ENCODE data around the gene NDUFS7. TPM values are rescaled to one million over a fixed set of nuclear protein-coding genes. Genes with fewer than 3 reads are reported as not detected.

The NDUFS7 gene
- total RNA-seq, 1 donor = 46.0 TPM

- Histone ChIP-seq H3K9me3 (ENCODE audit: low read depth, low read length) (no peaks in the 10 kb centered on the region), H3K79me2 (ENCODE audit: insufficient read depth, low read length) (peaks cover 58% of the 10 kb centered on the region), H3K4me1 (ENCODE audit: insufficient read depth, low read length) (peaks cover 38% of the 10 kb centered on the region), H3K36me3 (ENCODE audit: insufficient read depth, low read length) (peaks cover 7% of the 10 kb centered on the region), H3K27ac (ENCODE audit: low read depth, low read length) (peak overlapping the region; percentile 78), H2AFZ (ENCODE audit: low read length) (no peak overlapping the region), H3K4me3 (ENCODE audit: insufficient read depth, low read length) (peak overlapping the region; percentile 85), H4K20me1 (ENCODE audit: insufficient read depth, low read length) (peaks cover 51% of the 10 kb centered on the region), H3K27me3 (ENCODE audit: insufficient read depth, low read length) (no peaks in the 10 kb centered on the region), H3K4me2 (ENCODE audit: insufficient read depth, low read length) (peak overlapping the region; percentile 97)
- DNase-seq (ENCODE audit: insufficient read length, low spot score, missing footprints) = peak; percentile 93
- TF ChIP-seq, protein P1, sequence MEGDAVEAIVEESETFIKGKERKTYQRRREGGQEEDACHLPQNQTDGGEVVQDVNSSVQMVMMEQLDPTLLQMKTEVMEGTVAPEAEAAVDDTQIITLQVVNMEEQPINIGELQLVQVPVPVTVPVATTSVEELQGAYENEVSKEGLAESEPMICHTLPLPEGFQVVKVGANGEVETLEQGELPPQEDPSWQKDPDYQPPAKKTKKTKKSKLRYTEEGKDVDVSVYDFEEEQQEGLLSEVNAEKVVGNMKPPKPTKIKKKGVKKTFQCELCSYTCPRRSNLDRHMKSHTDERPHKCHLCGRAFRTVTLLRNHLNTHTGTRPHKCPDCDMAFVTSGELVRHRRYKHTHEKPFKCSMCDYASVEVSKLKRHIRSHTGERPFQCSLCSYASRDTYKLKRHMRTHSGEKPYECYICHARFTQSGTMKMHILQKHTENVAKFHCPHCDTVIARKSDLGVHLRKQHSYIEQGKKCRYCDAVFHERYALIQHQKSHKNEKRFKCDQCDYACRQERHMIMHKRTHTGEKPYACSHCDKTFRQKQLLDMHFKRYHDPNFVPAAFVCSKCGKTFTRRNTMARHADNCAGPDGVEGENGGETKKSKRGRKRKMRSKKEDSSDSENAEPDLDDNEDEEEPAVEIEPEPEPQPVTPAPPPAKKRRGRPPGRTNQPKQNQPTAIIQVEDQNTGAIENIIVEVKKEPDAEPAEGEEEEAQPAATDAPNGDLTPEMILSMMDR (IDR thresholded peaks at IDR 0.05; ENCODE audit: extremely low read depth, low read depth, low read length) = no peak
Measured at GRCh38 chr19:1408300-1409203, 24.8 kb downstream of the NDUFS7 start.

DNA sequence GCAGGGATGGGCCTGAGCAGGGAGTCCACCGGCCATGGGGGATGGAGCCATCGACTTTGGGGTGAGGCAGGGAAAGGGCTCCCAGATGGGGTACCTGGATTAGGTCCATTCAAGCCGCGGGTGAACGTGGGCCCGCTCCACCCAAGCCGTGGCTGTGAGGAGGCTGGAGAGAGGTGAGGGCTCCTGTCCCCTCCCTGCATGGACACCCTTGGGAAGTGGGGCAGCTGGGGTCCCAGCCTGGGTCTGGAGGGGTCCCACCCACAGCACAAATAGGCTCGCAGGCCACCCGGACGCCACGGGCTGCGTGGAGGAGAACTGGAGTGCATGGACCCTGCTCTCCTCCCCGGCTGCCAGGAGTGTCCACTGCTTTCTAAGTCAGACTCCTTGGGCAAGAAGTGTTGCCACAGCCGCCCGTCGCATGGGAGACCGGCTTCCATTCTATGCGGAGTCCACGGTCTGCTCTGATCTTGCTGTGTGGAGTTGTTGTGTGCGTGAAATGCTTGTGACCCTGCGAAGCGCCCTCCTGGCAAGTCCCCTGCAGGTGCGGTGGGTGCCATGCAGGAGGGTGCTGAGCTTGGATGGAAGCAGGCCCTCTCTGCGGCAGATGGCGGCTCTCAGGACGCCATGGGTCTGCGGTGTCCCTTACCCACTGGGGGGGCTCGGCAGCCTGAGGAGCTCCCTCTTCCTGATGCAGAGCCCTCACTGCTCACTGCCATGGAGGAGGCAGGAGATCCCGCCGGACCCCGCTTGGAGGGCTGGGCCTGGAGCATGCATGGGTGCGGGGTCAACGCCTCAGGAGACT lies 25.7 kb downstream of the NDUFS7 start:
- peaks cover 54% of the 10 kb centered on the region for H4K20me1 ChIP-seq (ENCODE audit: insufficient read depth, low read length)
- peak overlapping the region; percentile 78 for H3K27ac ChIP-seq (ENCODE audit: low read depth, low read length)
- peaks cover 9% of the 10 kb centered on the region for H3K36me3 ChIP-seq (ENCODE audit: insufficient read depth, low read length)
- peak; percentile 87 for DNase-seq (ENCODE audit: insufficient read length, low spot score, missing footprints)
- peaks cover 38% of the 10 kb centered on the region for H3K4me1 ChIP-seq (ENCODE audit: insufficient read depth, low read length)
- peaks cover 66% of the 10 kb centered on the region for H3K79me2 ChIP-seq (ENCODE audit: insufficient read depth, low read length)
- H3K9me3 ChIP-seq (ENCODE audit: low read depth, low read length) = no peaks in the 10 kb centered on the region
- TF ChIP-seq, protein P1 (IDR thresholded peaks at IDR 0.05; ENCODE audit: extremely low read depth, low read depth, low read length) = no peak
- H3K27me3 ChIP-seq (ENCODE audit: insufficient read depth, low read length) = no peaks in the 10 kb centered on the region
- H3K4me3 ChIP-seq (ENCODE audit: insufficient read depth, low read length) = peak overlapping the region; percentile 85
- H2AFZ ChIP-seq (ENCODE audit: low read length) = no peak overlapping the region
- H3K4me2 ChIP-seq (ENCODE audit: insufficient read depth, low read length) = peak overlapping the region; percentile 97

- TF ChIP-seq, protein P1 (IDR thresholded peaks at IDR 0.05; ENCODE audit: extremely low read depth, low read depth, low read length) = no peak
- no peaks in the 10 kb centered on the region for H3K27me3 ChIP-seq (ENCODE audit: insufficient read depth, low read length)
- peak overlapping the region; percentile 78 for H3K27ac ChIP-seq (ENCODE audit: low read depth, low read length)
- H3K79me2 ChIP-seq (ENCODE audit: insufficient read depth, low read length) = peaks cover 73% of the 10 kb centered on the region
- H4K20me1 ChIP-seq (ENCODE audit: insufficient read depth, low read length) = peaks cover 56% of the 10 kb centered on the region
- peaks cover 44% of the 10 kb centered on the region for H3K4me1 ChIP-seq (ENCODE audit: insufficient read depth, low read length)
- H3K9me3 ChIP-seq (ENCODE audit: low read depth, low read length) = no peaks in the 10 kb centered on the region
- peak; percentile 87 for DNase-seq (ENCODE audit: insufficient read length, low spot score, missing footprints)
- H3K36me3 ChIP-seq (ENCODE audit: insufficient read depth, low read length) = peaks cover 9% of the 10 kb centered on the region
- no peak overlapping the region for H3K4me3 ChIP-seq (ENCODE audit: insufficient read depth, low read length)
- peak overlapping the region; percentile 97 for H3K4me2 ChIP-seq (ENCODE audit: insufficient read depth, low read length)
- H2AFZ ChIP-seq (ENCODE audit: low read length) = no peak overlapping the region
Measured at GRCh38 chr19:1410136-1410786, 26.6 kb downstream of the NDUFS7 start.

All from osteoblast (primary cell).